ENCODE measurements around the gene SGCA. TPM values are rescaled to one million over a fixed set of nuclear protein-coding genes. Genes with fewer than 3 reads are reported as not detected.

The SGCA gene
- total RNA-seq, 2 experiments from 2014 or later: 0.57 to 1.1 TPM

DNA sequence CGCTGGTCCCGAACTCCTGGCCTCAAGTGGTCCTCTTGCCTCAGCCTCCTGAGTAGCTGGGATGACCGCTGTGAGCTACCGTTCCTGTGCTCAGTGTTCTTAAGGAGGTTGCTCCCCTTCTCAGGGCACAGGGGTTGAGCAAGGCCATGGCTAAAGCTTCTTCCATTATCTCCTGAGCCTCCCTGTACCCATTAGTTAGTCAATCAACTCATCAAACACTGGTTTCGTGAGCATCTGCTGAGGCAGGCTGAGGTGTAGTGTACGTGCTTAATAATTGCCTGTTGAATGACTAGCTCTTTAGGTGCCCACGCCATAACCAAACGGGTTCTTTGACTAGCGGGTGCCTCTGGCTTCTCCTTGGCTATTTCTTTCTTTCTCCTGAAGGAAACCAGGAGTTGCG is 11.7 kb downstream of the SGCA start:
- H3K4me1 ChIP-seq (ENCODE audit: insufficient read depth, low read length, poor library complexity, severe bottlenecking): peaks cover 15% of the 10 kb centered on the region
- no TSS peak for BruUV-seq (replicated peaks)
- no peaks in the 10 kb centered on the region for H3K9me2 ChIP-seq (ENCODE audit: insufficient read depth, low read length)
- H3K4me3 ChIP-seq (ENCODE audit: low read depth, low read length, poor library complexity, severe bottlenecking): no peak overlapping the region
- H3K36me3 ChIP-seq (ENCODE audit: insufficient read depth, low read length): no peaks in the 10 kb centered on the region
- no peak for DNase-seq (ENCODE audit: low spot score)
- peak overlapping the region; percentile 82; the same call in 1 of the 2 replicates for H2AFZ ChIP-seq (ENCODE audit: low read length)
- no peak overlapping the region for H3K4me2 ChIP-seq (ENCODE audit: low read length)
- H3K79me2 ChIP-seq (ENCODE audit: insufficient read depth, low read depth, low read length): no peaks in the 10 kb centered on the region
- intact Hi-C loops (cut with micrococcal nuclease; ENCODE audit: unreplicated experiment): no loop called here
- ChIA-PET POLR2A (interaction anchor here (1.1 kb wide), 1 partner anchor 23 kb away, joined by 3 read pairs; no protein-coding TSS in a partner anchor), CTCF (ENCODE audit: unreplicated experiment) (interaction anchor here (0.6 to 1.1 kb wide), 2 partner anchors 8 to 23 kb away, joined by 3 to 10 read pairs; no protein-coding TSS in a partner anchor)
- TF ChIP-seq, protein P1, sequence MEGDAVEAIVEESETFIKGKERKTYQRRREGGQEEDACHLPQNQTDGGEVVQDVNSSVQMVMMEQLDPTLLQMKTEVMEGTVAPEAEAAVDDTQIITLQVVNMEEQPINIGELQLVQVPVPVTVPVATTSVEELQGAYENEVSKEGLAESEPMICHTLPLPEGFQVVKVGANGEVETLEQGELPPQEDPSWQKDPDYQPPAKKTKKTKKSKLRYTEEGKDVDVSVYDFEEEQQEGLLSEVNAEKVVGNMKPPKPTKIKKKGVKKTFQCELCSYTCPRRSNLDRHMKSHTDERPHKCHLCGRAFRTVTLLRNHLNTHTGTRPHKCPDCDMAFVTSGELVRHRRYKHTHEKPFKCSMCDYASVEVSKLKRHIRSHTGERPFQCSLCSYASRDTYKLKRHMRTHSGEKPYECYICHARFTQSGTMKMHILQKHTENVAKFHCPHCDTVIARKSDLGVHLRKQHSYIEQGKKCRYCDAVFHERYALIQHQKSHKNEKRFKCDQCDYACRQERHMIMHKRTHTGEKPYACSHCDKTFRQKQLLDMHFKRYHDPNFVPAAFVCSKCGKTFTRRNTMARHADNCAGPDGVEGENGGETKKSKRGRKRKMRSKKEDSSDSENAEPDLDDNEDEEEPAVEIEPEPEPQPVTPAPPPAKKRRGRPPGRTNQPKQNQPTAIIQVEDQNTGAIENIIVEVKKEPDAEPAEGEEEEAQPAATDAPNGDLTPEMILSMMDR (conservative IDR thresholded peaks at IDR 0.05; ENCODE audit: low read length): no peak
- TF ChIP-seq EZH2phosphoT487 (IDR thresholded peaks at IDR 0.05; ENCODE audit: borderline replicate concordance, low read depth, low read length): no peak
- H4K20me1 ChIP-seq (ENCODE audit: insufficient read depth, low read length): no peaks in the 10 kb centered on the region
- no peak overlapping the region for H3K27ac ChIP-seq (ENCODE audit: low read depth, low read length, poor library complexity, severe bottlenecking)
- H3K9me3 ChIP-seq (ENCODE audit: low read length): no peaks in the 10 kb centered on the region

DNA sequence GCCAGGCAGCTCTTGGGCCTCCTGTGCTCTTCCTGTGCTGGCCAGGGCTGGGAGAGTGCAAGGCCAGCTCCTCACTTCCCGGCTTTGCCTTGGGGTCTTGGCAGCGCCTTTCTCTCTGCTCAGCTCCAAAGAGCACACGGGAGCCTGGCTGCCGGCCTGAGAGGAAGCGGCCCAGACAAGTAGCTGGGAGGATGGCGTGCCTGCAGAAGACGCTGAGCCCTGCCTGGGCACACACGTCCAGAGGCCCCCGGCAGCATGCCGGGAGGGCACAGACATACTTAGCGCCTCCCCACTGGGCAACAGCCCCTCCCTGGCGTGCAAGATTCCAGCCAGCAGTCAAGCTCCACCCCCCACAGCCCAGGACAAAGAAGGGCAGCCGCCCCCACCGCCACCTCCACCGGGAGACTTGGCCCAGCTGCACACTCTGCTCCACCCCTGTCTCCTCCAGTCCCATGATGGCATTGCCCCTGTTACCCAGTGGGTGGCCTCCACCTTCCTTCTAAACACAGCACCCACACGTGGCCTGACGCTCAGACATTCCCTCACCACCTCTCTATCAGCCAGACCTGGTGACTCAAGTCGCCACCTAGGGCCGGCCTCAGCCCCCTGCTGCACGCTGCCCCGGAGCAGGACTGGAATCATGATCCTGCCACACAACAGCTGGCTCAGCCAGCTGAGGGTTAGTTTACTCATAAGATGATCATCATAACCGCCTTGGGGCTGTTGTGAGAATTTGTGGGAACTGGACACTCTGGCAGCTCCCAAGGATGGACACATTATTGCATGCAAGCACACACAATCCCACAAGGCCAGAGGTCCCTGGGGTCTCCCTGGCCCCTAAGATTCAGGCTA is 12.4 kb downstream of the SGCA start:
- intact Hi-C loops (cut with micrococcal nuclease; ENCODE audit: unreplicated experiment): no loop called here
- H3K4me3 ChIP-seq (ENCODE audit: low read depth, low read length, poor library complexity, severe bottlenecking): no peak overlapping the region
- BruUV-seq (replicated peaks): no TSS peak

More for the DNA sequence above, 12.4 kb downstream of the SGCA start:
- peak; percentile 73 for DNase-seq (ENCODE audit: low spot score)
- TF ChIP-seq EZH2phosphoT487 (IDR thresholded peaks at IDR 0.05; ENCODE audit: borderline replicate concordance, low read depth, low read length): no peak
- TF ChIP-seq, protein P1 (conservative IDR thresholded peaks at IDR 0.05; ENCODE audit: low read length): peak; percentile 86
- Histone ChIP-seq H3K9me3 (ENCODE audit: low read length) (no peaks in the 10 kb centered on the region), H3K79me2 (ENCODE audit: insufficient read depth, low read depth, low read length) (no peaks in the 10 kb centered on the region), H3K27ac (ENCODE audit: low read depth, low read length, poor library complexity, severe bottlenecking) (no peak overlapping the region), H3K4me2 (ENCODE audit: low read length) (peak overlapping the region; percentile 40; the same call in 1 of the 2 replicates), H3K4me1 (ENCODE audit: insufficient read depth, low read length, poor library complexity, severe bottlenecking) (peaks cover 19% of the 10 kb centered on the region), H4K20me1 (ENCODE audit: insufficient read depth, low read length) (no peaks in the 10 kb centered on the region), H2AFZ (ENCODE audit: low read length) (peak overlapping the region; percentile 82; the same call in 1 of the 2 replicates), H3K9me2 (ENCODE audit: insufficient read depth, low read length) (no peaks in the 10 kb centered on the region), H3K36me3 (ENCODE audit: insufficient read depth, low read length) (no peaks in the 10 kb centered on the region)
- ChIA-PET CTCF (ENCODE audit: unreplicated experiment) (interaction anchor here (0.6 to 1.2 kb wide), 2 partner anchors 9 to 26 kb away, joined by 3 to 4 read pairs; no protein-coding TSS in a partner anchor), POLR2A (interaction anchor here (0.5 to 1.1 kb wide), 2 partner anchors 24 to 27 kb away, joined by 3 read pairs; no protein-coding TSS in a partner anchor)
